SHP77 (cell line): Measurements from ENCODE around the gene DNMT3A.
"Not testable (repeated sequence)": the region's sequence is repeated elsewhere in the genome, so short reads cannot be mapped to it uniquely, and the experiment has no call there.

Experiments
- DNase-seq, 2 experiments: peaks; one replicate each; lab custom pipeline; 2025; lab: John Stamatoyannopoulos, UW

Gene DNMT3A

DNA sequence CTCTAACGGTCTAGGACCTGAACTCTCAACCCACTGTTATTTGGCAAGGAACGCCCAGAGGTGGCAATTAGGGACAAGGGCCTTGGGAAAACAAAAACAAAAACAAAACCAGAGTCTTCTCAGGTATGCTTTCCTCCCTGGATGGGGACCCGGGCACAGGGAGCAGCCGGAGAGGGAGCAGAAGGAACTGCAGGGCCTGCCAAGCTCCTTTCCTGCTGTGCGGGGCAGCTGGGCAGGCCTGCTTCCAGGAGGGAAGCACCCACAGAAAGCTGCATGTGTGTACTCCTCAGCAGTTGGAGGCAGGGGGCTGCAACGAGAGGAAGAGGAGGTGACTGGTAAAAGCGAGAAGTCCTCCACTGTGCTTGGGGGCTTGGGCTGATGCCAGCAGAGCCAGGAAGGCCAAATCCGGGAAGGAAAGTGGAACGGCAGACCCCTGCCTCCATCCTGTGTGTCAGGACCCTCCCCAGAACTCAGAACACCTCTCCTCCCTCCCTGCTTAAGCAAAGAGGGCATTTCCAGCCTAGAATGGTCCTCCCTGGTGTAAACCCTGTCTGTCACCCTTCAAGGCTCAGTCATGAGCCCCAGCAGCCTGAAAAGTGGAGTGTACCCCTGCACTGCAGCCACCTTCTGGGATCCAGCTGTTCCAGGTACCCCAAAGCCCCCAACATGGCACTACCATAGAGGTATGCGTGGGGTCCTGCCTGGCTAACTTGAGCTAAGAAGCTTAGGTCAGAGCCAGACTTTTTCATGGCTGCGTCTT, 56.3 kb downstream of the DNMT3A start:
- DNase-seq = no peak

DNA sequence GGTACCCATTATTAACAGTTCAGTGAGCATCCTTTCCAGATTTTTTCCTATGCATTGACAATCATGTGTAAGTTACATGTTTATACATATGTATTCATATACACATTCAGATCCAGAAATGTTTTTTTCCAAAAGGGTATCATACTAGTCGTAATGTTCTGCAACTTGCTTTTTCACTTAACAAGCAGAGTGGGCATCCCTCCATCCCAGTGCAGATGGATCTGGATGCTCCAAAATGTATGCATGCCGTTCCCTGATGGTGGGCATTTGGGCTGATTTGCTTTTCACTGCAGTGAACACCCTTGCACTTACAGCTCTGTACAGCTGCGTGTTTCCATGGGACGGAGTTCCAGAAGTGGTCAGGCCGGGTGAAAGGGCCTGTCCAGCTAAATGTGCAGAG, 57.0 kb downstream of the DNMT3A start:
- DNase-seq = no peak

DNA sequence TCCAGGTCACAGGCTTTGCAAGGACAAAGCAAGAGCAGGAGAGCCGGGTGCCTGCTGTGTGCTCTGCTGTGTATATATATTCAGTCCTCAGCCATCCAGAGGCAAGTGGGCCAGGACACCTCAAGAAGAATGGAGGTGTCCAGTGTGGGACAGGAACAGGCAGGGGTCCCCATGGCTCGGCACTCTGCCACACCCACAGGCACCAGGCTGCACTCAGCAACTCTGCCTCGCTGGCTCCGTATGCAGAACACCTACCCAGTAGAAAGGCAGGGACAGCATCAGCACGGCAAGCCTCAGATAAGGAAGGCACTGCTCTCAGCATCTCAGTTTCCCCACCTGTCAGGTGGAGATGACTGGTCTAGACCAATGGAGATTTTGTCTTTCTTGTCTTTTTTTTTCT, 57.8 kb downstream of the DNMT3A start:
- DNase-seq = no peak

DNA sequence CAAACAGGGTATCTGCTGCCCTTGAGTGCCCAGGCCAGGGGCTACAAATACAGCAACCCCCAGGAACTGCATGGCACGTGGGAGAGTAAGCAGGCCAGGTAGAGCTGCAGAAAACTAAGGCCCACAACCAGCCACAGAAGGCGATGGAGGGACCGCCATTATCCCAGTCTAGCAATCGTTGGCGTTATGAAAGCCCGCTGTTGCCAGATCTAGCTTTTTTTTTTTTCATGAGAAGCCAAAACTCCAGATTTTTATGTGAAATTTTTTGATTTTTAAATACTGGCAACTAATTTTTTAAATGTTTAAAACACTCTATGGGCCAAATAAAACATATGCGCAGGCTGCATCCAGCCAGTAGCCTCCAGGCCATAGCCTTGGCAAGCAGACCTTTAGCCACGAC, 59.8 kb downstream of the DNMT3A start:
- no peak for DNase-seq

DNA sequence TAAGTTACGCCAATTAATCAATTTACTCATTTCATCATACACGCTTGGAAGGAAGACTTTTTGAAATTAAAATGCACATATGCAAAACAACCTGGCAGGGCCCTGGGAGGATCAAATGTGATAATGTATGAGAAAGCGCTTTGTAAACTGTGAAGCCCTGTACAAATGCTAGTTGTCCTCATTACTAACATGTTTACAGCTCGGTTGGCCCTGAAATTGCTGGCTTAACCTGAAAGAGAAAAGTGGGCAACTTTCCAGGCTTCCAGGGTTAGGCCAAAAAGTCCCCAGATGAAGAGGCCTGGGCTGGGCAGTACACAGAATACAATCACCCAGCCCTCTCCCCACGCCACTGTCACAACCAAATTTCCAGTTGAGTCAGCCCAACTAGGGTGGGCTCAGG, 60.2 kb downstream of the DNMT3A start:
- DNase-seq = no peak

DNA sequence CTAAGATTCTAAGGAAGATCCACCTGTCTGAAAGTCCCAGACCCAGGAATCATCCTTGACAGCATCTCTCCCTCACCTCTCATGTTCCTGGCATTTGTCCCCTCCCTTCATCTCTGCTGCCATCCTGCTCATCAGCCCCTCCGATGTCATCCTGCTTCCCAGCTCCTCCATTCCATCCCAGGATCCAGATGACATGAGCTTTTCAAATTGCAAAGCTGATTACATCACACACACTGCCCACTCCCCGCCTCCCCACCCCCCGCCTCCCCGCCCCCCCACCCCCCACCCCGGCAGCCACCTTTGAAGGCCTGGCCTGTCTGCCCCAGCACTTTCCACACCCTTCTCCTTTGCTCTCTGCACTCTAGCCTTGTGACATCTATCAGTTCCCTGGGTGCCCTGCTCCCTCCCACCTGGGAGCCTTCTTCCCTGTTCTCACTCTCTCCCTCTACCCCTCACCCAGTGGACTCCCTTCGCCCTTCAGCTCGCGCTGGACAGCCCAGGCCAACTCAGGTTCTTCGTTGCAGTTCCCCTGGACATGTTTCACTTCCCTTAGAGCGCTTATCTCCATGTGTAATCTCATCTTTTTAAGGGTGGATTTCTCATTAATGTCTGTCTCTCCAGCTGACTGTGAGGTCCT, 61.6 kb downstream of the DNMT3A start:
- no peak for DNase-seq

DNA sequence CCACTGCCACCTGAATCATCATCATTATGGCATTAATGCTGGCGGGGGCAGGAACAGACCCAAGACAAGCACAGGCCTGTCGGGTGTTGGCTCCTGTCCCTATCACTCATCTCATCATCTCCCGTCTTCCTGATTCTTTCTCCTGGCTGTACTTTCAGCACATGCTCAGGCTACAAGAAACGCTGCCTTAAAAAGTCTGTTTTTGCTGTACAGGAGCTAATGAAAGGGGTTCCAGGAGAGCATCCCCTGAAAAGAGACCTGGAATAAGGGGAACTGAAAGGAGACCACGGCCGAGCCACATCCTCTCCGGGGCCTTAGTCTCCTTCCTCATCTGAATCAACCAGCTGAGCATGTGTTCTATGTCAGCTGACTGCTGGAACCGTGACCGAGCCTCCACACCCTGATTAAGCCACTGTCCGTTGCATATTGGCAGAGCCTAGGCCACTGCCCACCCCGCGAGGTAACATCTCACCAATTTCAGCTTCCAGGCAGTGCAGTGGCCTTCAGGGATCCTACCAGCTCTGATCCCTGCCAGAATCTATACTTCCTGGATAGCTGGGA, 62.6 kb downstream of the DNMT3A start:
- peak in 1 of 2 experiments; percentile 37 for DNase-seq

DNA sequence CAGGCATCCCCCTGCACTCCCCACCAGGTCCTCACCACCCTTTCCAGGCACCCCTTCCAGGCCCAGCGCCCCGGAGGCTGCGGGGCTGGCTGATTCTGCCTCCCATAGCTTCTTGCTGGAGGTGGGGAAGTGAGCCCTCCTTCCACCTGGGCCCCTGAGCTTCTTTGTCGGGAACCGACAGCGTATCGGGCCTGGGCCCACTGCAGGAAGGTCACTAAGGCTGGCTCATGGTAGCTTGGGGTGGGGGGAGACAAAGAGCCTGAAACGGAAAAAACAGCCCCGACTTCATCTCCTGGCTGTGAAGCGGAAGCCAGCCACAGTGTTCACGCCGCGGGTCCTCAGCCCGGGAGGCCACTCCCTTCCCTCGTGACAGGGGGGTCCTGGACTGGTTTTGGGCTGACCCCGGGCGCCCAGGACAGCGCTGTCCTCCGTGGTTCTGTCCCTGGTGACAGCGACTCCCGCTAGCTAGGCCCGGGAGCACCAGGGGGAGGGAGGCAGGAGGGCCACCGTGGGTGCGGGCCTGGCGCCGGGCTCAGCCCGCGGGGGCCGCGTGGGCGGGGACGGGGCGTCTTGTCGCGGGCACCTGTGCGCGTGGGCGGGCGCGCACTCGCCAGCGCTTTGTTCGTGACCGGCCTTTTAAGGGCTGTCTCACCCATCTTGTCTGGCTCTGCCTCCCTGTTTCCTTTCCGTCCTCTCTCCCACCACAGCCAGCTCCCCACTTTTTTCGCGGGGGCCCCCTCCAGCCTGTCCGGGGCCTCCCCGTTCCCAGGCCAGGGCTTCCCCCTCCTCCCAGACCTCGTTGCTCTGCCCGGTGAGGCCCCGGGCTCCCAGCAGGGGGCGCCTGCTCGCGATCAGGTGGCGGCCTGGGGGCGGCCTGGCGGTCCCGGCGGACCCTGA, 64.9 kb downstream of the DNMT3A start:
- no peak for DNase-seq

DNA sequence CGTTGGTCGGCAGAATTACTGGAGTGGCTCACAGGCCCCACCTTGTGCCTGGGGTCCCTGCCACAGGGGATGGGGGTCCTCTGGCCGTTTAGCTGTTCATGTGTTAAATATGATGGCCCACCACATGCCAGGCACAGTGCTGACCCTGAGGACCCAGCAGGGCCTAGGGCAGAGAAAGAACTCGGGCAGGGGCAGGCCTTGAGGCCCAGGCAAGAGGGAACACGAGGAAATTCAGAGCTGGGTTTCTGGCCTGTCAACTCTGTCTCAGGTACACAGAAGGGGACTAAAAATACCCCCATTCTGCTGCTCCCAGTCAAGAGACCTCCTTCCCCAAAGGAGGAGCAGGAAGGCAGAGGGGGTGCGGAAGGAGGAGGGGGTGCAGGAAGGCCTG, 66.2 kb downstream of the DNMT3A start:
- DNase-seq = no peak

DNA sequence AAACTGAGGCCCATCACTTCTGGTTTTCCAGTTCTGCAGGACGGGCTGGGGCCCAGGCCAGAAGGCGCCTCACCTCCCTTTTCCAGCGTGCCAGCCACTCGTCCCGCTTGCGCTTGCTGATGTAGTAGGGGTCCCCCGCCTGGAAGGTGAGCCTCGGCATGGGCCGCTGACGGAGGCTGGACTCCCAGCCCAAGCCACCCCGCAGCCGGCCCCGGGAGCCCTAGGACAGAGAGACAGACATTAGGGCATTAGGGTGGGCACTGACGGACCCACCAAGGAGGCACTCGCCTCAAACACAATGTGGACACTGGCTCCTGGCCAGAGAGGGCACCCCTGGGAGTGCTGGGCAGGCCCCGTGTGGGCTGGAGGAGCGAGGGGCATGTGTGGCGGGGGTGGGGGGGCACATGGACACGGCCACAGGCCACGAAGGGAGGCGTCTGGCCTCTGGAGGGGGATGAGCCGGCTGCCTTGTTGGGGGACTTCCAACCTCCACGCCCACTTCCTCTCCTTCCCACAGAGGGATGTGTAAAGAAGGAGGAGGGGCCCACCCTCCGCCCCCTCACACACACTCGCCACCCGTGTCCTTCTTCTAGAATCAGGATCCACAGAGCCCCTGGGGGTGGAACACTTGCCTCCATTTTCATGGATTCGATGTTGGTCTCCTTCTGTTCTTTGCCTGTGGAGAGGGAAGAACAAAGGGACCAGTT, 66.7 kb downstream of the DNMT3A start:
- DNase-seq = no peak

DNA sequence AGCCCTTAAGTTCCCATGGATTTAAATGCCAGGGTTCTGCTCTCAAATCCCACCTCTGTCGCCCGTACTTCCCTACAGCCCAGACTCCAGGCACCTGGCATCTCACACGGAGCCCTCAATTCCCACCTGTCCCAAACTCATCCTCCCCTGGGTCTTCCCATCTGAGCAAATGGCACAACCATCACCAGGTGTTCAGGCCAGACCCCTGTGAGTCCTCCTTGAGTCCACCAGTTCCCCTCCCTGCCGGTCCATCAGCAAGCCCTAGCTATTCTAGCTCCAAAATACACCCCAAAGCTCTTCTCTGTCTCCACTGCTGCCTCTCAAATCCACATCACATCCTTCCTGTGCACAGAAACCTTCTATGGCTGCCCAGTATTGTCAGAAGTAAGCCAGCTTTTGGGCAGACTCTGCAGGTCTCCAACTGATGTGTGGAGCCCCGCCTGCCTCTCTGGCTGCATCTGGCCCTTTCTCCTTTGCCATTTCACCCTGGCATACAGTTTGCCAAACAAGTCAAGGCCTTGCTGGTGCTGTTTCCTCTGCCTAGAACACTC, 67.7 kb downstream of the DNMT3A start:
- DNase-seq = no peak

DNA sequence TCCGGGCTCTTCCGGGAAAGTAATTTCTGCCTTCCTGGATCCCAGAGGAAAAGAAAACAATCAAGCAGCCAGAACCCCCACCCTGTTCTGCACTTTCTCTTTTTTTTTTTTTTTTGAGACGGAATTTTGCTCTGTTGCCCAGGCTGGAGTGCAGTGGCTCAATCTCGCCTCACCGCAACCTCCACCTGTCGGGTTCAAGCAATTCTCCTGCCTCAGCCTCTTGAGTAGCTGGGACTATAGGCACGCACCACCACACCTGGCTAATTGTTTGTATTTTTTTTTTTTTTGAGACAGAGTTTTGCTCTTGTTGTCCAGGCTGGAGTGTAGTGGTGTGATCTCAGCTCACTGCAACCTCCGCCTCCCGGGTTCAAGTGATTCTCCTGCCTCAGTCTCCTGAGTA, 69.0 kb downstream of the DNMT3A start:
- DNase-seq = not testable (repeated sequence)

DNA sequence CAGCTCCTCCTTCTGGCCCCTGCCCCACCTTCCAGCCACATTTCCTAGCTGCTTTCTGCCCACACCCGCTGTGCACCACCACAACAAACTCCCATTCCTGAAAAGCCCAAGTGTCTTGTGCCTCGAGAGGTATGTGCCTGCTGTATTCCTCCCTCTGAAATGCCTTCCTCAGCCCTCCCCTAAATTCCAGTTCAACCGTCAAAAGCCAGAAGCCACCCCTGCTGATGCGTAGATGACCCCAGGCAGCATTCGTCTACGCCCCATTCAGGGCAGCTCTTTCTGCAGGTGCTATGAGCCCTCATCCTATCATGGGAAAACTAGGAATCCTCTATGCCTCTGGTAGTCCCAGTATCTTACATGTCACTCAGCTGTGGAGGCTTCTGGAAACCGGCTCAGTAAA, 71.7 kb downstream of the DNMT3A start:
- DNase-seq = no peak

DNA sequence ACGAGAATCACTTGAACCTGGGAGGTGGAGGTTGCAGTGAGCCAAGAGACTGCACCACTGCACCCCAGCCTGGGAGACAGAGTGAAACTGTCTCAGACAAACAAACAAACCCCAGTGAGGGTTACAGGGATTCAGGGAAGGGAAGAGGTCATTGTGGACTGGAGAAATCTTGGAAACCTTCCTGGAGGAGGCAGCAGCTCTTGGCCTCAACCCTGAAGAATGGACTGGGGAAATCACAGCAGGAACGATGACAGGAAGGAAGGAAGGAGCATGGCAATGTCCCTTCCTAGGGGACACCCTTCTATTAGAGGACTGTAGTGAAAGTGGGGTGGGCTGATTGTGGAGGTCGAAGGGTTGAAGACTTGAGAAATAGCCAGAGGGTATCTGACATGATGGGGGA, 72.5 kb downstream of the DNMT3A start:
- DNase-seq = no peak

DNA sequence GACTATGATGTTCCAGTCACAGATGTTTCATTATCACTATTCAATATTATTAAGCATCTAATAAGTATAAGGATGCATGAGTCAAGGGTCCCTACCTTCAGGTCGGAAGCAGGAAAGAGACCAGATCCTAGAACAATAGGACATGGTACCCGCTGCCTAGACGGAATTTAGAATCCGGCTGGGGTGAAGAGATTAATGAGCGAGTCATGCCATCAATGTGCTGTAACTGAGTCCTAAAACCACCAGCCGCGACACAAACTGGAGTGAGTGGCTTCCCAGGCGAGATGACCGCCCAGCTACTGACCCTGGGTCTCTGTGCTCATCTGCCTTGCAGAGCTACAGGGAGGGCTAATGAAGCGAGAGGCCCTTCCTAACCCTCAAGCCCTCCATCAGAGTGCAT, 73.6 kb downstream of the DNMT3A start:
- DNase-seq = no peak

DNA sequence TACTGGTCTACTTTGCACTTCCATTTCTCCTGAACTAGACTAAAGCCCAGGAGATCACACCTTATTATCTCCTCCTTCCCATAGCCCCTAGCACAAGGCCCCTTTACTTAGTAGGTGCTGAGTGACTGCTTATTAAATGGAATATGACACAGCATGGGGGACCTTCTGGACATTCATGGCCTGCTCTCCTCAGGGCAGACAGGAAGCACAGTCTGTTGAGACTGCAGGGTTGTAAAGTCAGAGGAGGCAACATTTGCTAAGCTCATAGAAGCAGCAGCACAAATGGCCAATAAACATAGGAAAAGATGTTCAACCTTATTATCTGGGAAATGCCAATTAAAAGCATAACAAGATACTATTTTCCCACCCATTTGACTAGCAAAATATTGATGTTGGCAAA, 75.3 kb downstream of the DNMT3A start:
- no peak for DNase-seq

DNA sequence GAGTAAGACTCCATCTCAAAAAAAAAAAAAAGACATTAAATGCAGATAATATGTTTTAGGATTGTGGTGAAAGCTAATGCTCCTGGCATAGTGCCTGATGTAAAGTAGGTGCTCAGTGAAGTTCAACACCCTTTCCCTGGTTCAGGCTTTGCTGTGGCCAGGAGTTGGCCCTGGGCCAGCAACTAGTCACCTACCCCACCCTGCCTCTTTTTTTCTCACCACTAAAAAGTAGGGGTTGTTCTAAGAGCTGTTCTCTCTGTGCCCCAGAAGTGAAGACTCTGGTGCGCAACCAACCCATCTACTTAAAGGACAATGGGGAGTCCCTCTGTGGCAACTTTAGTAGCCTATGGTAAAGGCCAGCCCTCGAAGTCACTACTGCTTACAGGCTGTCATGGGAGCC, 75.9 kb downstream of the DNMT3A start:
- no peak for DNase-seq

DNA sequence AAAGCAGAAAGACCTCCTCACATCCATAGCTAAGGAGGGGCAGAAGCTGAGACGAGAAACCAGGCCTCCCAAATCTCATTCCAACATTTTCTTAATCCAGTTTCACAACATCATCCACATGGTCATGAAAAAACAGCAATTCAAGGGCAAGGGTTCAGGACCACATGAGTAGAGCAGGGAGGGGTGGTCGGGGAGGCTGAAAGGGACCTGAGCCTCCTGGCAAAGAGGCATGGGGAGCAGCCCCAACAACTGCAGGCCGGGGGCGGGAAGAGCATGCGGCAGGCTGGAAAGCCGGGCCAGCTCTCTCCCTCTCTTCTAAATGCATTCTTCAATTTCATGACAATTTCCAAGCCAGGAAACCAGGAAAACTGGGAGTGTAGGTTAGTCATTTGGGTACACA, 76.7 kb downstream of the DNMT3A start:
- DNase-seq = no peak

DNA sequence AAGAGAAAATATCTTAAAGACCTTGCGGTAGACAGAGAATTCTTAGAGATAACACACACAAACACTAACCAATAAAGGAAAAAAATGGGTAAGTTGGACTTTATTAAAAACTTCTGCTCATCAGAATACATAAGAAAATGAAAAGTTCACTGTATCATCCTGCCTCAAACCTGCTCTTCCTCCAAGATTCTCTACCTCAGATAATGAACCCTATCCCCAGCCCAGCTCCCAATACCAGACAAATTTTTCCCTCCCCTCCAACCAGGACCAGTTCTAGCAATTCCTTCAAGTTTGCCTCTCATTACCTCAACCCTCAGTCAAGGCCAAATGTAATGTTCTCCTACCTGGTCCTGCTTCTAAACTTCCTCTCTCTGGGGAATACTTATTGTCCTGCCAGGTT, 79.4 kb downstream of the DNMT3A start:
- no peak for DNase-seq

DNA sequence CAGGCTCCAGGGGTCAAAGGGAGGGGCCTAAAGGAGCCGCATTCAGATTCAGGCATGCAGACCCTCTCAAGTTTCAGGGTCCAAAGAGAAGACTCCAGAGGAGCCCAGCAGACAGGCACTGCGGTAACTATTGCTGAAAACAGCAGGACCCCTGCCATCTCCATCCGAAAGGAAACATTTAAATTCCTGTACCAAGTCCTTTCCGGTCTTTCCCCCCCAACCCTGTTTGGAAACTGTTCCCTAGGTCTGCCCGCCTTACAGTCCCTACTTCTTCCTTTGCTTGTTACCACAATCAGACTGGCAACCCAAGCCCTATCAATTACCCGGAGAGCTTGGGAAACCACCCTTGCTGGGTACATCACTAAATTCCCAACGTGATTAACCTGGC, 82.0 kb downstream of the DNMT3A start:
- DNase-seq = no peak

DNA sequence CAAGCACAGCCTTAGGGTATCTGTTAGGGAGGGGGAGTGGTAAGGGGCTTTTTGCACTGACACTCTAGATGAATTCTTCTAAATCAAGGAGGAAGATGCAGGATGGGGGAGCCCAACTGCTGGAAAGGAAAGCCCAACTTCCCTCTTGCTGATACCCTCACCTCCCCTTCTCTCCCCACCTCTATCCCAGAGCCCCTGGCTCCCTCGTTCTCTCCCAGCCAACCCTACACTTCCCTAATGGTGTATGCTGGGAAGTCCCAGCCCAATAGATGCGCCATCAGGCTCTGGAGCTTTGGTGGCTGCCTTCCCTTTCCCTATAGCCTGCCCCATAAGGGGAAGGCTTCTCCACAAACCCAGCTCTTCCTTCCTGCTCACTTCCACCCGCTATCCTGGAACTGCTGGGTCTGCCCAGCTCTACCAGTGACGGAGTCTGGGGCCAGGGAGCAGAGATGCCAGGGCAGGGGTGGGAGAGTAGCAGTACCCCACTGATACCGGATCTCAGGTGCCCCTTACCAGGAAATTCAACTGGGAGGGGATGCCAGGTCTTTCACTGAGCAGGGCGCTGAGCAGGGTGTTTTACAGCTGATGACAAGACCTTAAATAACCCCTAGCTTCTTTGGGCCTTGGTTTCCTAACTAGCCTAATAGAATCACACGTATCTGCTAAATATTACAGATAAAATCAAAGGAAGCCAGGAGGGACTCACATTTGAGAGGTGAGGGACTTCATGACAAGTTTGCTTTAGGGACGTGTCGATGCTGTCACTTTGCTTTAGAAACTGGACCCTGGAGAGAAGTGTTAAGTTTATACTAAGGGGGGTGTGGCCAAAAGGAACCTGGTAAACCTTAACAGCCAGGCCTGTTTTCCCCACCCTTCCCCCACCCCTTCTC, 82.6 kb downstream of the DNMT3A start:
- no peak for DNase-seq
